Amniotic stem cell (primary cell): ENCODE data around the gene YJU2.
A peak's percentile ranks its signal among the peaks of the same experiment; 100 is the strongest.
"Not testable (repeated sequence)": the region's sequence is repeated elsewhere in the genome, so short reads cannot be mapped to it uniquely, and the experiment has no call there.

Source experiments
- DNase-seq: peaks from one replicate; lab custom pipeline; 2025; lab: John Stamatoyannopoulos, UW

YJU2 gene

DNA sequence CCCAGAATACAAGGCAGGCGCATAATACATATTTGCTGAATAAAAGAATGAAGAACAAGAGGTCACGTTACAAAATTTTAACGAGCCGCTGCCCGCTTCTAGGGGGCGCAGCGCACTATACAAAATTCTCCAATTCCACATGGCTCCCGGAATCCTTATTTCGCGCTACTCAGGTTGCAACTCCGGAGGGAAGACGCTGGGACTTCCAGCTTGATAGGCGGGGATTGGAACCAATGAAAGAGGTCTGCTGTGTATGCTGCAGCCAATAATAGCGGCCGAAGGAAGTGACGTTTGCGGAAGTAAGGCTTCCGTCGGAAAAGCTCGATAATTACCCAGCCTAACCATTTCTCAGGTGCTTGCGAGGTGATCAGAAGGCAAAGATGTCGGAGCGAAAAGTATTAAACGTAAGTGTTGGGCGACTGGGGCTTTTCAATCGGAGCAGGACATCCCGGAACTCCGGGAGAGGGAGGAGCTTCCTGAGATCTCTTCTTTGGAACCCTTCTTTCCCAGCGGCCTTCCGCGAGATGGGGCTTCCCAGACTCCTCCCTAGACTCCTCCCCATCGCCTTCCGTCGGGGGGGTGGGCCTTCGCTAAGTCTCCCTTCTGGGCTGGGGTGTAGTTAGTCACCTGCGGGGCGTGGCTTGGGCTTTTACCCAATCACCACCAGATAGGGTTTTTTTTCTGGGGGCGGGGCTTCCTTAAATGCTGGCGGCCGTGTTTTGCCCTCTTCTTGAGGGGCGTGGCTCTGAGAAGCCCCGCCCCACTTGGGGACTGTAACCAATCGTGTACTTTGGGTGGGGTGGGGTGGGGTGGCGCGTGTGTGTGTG is at the start of gene YJU2:
YJU2 (plus strand) TSS at position 314 of the 827 bp plus-strand sequence; CDS start at position 381, 67 bp downstream.
- peak; percentile 98 for DNase-seq

GRCh38 chr19:4197228-4197624 is 49.7 kb upstream of the YJU2 start:
- DNase-seq: no peak

DNA sequence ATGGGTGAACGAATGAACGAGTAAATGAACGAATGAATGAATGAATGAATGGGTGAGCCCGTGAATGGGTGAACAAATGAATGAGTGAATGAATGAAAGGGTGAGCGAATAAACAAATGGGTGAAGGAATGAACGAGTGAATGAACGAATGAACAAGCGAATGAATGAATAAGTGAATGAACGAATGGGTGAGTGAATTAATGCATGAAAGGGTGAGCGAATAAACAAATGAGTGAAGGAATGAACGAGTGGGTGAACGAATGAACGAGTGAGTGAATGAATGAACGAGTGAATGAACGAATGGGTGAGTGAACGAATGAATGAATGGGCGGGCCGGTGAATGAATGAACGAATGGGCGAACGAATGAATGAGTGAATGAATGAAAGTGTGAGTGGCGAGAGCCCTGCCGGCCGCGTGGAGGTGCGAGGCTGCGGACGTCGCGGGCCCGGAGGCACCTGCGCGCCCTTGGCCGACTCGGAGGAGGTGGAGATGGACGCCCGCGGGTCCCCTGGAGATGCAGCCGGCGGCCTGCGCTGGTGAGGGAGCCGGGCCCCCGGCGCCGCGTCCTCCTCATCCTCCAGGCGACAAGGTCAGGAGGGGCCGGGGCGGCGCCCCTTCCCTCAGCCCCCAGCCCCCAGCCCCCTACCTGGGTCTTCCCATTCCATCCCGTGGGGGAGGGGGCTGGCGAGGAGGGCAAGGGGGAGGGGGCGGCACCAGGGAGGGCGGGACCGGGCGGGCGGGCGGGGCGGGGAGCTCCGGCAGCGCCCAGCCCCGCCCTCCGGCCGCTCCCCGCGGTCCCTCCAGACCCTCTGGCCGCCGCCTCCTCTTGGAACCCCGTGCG is 49.0 kb upstream of the YJU2 start:
- DNase-seq: no peak

DNA sequence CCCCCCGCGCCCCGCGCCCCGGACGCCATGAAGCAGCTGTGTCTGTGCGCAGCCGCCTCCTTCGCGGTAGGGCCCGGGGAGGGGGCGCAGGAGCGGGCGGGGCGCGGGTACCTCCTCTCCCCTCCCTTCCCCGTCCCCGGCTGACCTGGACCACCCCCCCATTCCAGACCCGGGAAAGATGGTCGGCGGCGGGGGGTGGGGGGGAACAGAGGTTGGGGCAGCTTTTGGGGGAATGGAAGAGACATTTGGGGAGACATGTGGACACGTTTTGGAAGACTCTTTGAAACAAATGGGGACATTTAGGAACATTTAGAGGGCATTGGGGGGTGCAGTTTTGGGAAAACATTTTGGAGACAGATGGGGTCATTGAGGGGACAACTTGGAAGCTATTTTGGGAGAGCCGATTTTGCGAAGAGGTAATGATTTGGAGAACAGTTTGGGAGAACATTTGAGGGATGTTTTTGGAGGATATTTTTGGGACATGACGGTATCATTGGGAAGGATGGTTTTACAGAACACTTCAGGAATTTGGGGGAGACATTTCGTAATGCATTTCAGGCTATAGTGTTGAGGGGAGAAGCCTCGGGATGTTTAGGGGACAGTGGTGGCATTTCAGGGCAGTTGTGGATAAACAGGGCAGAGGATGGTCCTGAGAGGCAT is 48.3 kb upstream of the YJU2 start:
- no peak for DNase-seq

DNA sequence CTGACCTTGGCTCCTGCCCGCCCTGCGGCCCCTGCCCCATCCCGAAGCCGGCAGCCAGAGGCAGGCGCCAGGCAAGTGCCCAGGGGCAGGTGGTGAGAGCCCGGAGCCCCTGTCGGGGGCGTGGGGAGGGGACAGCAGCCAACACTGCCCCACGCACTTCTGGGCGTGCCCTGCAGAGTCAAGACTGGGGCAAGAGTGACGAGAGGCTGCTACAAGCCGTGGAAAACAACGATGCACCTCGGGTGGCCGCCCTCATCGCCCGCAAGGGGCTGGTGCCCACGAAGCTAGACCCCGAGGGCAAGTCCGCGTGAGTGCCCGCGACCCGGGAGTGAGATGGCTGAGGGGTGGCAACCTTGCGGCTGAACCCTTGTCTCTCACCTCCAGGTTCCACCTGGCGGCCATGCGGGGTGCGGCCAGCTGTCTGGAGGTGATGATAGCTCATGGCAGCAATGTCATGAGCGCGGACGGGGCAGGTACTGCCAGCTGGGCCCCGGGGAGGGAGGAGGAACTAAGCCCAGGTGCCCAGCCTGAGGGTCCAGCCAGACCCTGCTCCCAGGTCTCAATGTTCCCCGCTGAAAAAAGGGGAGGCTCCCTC is 47.1 kb upstream of the YJU2 start:
- DNase-seq: no peak

GRCh38 chr19:4200940-4201542 is 45.8 kb upstream of the YJU2 start:
- no peak for DNase-seq

GRCh38 chr19:4201798-4202197 is 45.1 kb upstream of the YJU2 start:
- no peak for DNase-seq

- DNase-seq: no peak
Observed at GRCh38 chr19:4206818-4207484, 39.9 kb upstream of the YJU2 start.

GRCh38 chr19:4208385-4209094 is 38.3 kb upstream of the YJU2 start:
- DNase-seq: no peak

DNA sequence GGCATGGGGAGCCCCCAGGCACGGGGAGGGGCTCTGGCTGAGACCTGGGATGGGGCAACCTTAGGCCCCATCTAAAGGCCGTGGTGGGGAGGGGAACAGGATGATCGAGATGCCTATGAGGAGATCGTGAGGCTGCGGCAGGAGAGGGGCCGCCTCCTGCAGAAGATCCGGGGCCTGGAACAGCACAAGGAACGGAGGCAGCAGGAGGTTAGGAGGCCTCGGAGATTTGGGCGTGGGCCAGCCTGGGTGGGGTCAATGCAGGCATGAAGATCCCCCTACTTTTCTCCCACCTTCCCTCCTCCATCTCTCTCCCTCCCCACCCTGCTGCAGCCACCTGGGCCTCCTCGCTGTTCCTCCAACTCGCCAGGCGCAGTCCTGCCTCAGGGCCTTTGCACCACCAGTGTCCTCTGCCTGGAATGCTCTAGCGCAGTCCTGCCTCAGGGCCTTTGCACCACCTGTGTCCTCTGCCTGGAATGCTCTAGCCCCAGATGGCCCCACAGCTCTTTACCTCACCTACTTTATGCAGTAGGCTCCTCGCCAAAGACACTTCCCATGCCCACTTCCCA is 36.6 kb upstream of the YJU2 start:
- DNase-seq: no peak

DNA sequence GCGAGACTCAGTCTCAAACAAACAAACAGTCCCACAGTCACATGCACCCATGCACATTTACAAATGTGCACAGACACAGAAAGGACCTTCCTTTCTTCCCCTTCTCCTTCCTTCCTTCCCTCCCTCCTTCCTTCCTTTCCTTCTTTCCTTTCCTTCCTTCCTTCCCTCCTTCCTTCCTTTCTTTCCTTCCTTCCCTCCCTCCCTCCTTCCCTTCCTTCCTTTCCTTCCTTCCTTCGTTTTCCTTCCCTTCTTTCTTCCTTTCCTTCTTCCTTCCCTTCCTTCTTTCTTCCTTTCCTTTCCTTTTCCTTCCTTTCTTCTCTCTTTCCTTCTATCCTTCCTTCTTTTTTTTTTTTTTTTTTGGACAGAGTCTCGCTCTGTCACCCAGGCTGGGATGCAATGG is 33.8 kb upstream of the YJU2 start:
- DNase-seq: no peak

GRCh38 chr19:4215807-4216206 is 31.1 kb upstream of the YJU2 start:
- DNase-seq: no peak

- DNase-seq: no peak
Observed at GRCh38 chr19:4216846-4217245, 30.0 kb upstream of the YJU2 start.

GRCh38 chr19:4217429-4218264 is 29.2 kb upstream of the YJU2 start:
- no peak for DNase-seq

DNA sequence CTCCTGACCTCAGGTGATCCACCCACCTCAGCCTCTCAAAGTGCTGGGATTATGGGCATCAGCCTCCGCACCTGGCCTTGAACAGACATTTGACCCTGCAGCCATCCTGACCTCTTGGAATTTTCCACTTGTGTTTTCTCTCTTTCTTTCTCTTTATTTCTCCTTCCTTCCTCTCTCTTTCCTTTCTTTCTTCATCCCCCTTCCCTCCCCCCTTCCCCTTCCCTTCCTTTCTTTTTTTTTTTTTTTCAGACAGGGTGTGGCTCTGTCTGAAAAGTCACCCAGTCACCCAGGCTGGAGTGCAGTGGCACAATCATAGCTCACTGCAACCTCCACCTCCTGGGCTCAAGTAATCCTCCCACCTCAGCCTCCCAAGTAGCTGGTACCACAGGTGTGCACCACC is 28.4 kb upstream of the YJU2 start:
- not testable (repeated sequence) for DNase-seq

GRCh38 chr19:4220188-4220587 is 26.7 kb upstream of the YJU2 start:
- DNase-seq: no peak

GRCh38 chr19:4224470-4224869 is 22.4 kb upstream of the YJU2 start:
- no peak for DNase-seq

GRCh38 chr19:4225885-4226284 is 21.0 kb upstream of the YJU2 start:
- DNase-seq: no peak

DNA sequence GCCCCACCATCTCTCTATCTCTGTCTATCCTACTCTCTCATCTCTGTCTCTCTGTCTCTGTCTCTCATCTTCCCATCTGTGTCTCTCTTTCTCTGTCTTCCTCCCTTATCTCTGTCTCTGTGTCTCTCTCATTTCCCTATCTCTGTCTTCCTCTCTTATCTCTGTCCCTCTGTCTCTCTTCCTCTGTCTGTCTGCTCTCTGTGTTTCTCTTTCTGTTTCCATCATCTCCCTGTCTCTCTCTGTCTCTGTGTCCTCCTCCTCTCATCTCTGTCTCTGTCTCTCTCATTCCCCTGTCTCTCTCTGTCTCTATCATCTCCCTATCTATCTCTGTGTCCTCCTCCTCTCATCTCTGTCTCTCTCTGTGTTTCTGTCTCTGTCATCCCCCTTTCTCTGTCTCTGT is 19.1 kb upstream of the YJU2 start:
- DNase-seq: no peak
